Activated CD4-positive, alpha-beta T cell treated with anti-CD3 and anti-CD28 coated beads for 24 hours (primary cell): ENCODE results near the gene STRBP.
A peak's percentile ranks its signal among the peaks of the same experiment; 100 is the strongest.
"Not testable (repeated sequence)": the region's sequence is repeated elsewhere in the genome, so short reads cannot be mapped to it uniquely, and the experiment has no call there.

Experiments used
- DNase-seq, 2 donors: peaks; one replicate each; pipeline ENCODE4 v3.0.0-alpha.2; 2020; ENCODE audit warnings: low read depth in 2 of 2

Gene STRBP

DNA sequence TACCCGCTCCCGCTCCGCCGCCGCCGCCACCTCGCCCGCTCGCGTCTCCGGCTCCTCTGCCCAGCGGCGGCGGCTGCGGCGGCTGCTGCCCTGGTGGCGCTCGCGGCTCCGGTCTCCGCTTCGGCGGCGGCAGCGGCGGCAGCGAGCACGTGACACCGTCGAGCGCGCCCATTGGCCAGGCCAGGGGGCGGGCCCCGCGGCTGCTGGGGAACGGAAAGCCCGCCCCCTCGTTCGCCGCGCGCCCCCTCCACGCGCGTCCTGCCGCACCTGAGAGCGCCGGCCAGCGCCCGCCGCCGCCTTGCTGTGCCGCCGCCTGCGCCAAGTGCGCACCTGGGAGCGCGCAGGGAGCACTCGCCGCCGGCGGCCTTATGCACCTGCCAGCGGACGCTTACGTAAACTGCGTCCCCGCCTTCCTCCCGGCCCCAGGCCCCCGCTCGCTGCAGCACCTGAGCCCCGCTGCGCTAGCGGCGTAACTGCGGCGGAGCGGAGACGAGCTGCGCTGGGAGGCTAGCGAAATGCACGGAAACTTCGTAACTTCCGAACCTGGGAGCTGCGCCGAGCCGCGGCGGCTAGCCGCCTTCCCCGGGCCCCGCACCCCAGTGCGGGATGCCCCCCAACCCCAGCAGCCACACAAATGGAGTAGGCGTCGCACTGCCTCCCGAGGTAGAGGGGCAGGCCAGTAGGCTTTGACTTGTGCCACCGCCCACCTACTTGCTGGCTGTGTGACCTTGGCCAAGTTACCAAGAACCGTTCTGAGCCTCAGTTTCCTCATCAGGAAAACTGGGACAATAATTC, at the start of gene STRBP:
Gene STRBP (minus strand): TSS at position 122 of the 795 bp plus-strand sequence. CDS start 84,452 bp downstream, outside the sequence.
- DNase-seq, result peak; percentile 83 to 89

DNA sequence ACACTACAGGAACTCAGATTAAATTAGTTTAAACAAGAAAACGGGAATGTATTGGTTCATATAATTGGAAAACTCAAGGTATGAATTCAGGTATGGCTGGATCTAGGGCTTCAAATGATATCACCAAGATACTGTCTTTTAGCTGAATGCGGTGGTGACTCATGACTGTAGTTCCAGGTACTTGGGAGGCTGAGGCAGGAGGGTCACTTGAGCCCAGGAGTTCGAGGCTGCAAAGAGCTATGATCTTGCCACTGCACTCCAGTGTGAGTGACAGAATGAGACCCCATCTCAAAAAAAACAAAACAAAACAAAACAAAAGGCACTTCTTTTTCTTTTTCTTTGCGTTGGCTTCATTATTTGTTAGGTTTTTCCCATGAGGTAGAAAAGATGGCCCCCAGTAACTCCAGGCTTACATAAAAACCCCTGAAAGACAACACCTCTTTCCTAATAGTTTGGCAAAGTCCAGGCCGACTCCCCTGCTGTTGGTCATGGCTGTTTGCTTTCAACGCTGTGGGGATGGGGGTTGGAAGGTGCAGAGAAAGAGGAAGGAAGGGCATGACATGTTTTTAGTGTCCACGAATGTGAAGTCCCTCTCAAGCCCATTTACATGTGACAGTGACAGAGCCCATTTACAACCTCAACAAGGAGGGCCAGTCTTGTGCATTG, 47.8 kb upstream of the STRBP start:
- no peak for DNase-seq

DNA sequence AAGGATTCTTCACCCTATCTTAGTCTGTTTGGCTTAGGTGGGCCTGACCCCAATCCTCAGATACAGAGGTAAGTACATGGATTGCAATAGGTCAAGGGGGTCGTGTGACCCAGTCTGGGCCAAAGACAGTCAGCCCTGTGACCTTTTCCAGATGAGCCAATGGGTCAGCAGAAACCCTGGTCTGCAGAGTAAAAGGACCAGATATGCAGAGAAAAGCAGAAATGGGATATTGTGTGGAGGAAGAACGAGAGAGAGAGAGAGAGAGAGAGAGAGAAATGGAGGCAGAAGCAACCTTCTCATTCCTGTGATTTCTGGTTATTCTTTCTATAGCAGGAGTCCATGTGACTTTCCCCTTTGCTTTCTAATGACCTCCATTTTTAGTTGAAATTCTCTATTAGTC, 47.2 kb upstream of the STRBP start:
- DNase-seq, result no peak

DNA sequence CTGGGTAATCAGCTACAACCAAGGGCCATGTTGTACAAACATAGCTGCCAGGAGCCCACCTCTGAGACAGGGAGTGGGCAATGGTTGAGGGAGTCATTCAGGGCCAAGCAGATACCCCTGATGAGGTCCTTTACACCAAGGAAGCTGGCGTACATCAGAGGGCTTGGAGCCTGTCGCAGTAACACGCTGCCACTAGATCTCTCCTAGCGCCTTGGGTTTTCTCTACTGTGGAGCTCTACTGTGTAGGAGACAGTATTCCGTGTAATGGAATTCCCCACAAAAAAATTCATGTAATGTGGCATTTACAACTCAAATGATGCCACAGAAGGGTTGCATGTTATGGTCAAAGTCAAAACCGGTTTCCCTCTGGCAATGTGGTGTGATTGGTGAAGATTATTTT, 46.2 kb upstream of the STRBP start:
- no peak for DNase-seq

DNA sequence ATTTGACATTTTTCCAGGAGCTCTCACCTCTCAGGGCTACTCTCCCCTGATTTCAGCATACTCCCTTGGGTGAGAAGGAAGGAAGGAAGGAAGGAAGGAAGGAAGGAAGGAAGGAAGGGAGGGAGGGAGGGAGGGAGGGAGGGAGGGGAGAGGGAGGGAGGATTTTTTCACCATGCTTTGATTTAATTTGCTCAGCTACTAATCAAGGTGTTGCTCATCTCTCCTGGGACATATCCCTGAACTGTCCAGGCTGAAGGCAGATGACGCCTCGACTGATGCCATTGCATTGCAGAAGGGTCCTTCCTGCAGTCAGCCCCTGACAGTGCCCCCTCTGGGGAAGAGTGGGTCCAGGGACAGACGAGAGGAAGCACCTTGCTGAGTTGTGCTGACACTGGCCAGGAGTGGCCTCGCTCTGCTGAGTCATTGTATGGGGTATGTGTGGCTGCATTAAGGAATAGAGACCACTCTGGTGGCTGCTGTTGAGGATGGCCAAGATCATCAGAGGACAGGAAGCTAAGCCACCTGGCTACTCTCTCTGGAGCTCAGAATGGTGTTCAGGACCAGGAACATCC, 44.0 kb upstream of the STRBP start:
- DNase-seq, result no peak

DNA sequence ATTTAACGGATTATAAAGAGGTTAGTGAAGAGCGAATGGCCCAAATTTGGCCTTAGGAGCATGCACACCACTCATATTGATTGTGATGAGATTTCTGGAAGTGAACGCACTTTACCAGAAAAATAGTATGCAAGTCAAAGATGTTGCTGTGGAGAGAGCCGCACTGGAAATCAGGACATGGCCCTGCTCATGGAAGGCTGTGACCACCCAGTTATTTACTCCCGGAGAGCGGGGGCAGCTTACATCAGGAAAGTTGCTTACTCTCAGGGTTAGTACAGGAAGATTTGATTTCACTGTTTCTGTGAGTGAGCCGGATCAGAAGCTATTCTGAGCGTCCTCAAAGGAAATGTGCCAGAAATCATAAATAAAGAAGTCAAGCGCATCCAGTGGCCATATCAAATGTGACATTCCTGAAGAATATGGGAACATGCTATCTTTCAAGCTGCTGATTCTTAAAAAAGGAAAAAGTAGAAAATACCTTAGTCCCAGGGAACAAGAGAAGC, 42.9 kb upstream of the STRBP start:
- DNase-seq, result no peak

DNA sequence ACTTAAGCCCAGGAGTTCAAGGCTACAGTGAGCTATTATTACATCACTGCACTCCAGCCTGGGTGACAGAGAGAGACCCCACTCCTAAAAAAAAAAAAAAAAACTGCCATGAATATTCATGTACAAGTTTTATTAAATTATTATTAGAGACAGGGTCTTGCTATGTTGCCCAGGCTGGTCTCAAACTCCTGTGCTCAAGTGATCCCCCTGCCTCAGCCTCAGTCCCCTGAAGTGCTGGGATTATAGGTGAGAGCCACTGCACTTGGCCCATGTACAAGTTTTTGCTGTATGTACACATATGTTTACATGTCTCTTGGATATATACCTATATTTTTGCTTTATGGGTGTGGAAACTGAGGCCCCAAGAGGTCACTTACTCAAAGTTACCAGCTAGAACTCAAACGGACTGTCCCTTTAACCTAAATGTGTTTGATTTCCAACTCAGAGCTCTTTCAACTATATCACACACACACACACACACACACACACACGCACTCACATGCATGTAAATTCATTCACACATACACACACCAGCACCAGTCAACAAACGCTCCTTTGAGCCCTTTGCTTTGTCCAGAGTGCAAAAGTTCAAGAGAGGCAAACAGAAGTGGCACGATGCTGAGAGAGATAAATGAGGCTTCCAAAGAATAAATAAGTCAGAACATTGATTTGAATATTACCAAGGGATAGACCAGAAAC, 42.3 kb upstream of the STRBP start:
- no peak for DNase-seq

DNA sequence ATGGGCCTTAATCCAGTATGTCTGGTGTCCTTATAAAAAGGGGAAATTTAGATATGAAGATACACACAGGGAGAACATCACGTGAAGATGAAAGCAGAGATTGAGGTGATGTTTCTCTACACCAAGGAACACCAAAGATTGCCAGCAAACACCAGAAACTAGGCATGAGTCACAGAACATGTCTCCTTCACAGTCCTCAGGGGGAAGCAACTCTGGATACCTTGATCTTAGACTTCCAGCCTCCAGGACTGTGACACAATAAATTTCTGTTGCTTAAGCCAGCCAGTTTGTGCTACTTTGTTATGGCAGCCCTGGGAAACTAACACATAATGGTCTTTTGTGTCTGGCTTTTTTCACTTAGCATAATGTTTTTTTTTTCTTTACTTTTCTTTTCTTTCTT, 41.2 kb upstream of the STRBP start:
- no peak for DNase-seq

DNA sequence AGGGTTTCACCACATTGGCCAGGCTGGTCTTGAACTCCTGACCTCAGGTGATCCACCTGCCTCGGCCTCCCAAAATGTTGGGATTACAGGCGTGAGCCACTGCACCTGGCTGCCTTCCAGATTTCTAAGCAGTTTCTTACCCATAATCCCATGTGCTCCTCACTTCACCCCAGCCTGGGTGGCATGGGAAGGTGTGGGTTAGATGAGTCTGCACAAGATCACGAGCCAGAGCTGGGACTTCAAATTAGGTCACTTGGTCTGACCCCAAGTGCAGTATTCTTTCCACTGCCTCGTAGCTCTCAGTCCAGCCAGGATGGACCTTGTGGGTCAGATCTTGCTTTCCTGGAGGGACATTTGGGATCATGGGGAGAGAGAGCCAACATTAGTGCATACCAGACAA, 37.5 kb upstream of the STRBP start:
- DNase-seq, result no peak

DNA sequence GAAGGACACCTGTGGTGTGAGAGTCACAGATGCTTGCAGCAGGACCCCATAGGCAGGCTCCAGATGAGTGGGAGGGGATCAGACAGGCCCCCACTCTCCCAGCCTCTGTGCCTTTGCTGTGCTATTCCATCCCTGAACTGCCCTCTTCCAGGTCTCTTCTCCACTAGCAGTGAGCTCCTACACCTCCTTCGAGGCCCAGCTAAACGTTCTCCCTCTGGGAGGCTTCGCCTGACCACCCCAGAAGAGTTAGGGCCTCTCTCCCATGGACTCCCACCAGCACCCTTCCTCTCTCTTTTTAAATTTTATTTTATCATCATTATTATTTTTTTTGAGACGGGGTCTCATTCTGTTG, 35.9 kb upstream of the STRBP start:
- DNase-seq, result no peak

DNA sequence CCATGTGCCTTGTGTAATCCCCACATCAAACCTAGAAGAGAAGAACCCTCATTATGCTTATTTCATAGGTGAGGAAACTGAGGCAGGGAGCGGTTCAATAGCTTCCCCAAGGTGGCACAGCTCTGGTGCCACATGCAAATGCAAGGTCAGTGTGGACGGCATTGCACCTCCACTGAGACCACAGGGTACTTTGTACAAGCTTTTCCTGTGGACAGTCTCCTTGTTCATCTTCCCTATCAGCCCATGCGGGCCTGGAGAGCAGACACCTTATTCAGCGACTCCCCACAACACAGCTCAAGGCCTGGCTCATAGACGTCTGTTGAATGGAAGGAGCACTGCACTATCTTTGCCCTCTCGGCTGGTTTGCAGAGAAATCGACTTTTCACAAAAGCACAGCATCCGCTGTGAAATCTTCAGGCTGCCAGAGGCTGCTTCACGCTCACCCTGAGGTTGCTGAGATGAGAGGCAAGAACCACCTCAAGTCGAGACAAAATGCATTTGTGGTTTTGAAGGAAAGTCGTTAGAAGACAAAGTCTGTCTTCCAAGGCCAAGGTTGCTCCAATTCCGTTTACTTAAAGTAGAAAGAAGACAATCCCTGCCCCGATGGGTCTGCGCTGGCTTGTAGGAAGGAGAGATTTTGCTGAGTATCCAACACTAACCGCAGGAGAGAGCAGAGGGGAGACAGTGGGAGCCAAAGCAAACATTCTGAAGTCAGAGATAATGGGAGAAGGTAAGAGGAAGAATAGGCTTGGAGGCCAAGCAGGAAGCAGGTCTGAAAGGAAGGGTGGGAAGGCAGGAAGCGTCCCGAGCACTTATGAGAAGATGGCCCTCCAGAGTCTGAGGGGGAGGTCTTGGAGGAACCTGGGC, 34.2 kb upstream of the STRBP start:
- DNase-seq, result no peak

DNA sequence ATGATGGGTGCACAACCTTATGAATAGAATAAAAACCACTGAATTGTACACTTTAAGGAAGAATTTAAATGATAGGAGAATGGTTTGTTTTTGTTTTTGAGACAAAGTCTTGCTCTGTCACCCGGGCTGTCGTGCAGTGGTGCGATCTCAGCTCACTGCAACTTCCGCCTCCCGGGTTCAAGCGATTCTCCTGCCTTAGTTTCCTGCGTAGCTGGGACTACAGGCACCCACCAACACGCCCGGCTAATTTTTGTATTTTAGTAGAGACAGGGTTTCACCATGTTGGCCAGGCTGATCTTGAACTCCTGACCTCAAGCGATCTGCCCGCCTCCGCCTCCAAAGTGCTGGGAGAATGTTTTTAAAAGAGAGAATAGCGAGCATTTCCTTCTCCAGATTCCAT, 33.5 kb upstream of the STRBP start:
- DNase-seq, result not testable (repeated sequence)

DNA sequence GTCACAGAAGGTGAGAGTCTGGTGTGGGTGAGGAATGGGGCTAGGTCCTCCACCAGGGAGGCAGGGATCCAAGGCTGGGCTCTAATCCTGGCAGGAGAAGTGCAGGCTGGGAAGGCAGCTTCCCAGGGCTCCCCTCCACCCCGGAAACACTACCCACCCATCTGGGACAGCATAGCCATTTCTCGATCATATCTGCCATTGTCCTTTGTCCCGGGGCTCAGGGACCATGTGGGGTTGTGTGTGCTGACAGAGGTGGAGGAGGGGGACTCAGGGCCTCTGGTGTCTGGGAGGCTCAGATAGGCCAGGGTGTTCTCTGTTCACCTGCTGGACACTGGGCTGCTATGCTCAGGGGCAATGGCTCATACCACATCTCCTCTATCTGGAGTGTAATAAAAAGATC, 32.2 kb upstream of the STRBP start:
- DNase-seq, result no peak

DNA sequence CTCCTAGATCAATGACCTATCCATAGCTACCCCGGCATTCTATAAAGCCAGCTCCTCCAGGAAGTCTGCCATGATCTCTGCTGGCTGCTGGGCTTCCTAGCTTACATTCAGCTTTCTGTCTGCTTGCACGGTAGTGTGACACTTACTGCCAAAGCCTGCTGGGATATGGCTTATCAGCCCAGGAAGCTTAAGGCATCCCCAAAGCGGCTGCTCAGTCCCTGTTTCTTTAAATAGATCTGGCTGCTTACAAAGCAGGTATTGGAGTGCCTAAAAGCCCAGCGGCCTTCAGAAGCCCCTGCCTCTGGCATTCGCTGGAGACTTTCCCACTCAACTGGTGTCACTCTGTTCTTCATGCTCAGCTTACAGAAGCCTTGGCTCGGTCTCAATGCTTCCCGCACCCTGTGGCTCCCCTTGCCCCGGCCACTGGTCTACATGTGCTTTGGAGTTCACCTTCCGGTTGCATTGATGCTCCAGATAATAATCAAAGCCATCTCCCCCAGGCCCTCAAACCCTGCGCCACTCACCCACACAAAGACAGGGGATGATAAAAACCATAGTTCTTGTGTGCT, 31.3 kb upstream of the STRBP start:
- DNase-seq, result no peak

DNA sequence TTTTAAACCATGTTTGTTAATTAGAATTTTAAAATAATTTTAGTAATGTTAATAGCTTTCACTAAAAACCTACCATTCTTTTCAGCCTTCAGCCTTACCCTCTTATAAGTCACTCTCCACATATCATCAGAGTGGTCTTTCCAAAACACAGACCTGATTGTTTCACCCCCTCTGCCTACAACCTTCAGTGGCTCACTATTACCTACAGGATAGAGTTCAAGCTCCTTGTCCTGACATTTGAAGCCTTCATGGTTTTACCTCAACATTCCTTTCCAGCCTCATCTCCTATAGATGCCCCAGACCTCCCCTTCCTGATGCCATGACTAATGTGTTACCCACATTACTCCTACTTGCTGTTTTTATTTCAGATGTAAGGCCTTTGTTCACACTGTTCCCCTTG, 27.8 kb upstream of the STRBP start:
- no peak for DNase-seq

DNA sequence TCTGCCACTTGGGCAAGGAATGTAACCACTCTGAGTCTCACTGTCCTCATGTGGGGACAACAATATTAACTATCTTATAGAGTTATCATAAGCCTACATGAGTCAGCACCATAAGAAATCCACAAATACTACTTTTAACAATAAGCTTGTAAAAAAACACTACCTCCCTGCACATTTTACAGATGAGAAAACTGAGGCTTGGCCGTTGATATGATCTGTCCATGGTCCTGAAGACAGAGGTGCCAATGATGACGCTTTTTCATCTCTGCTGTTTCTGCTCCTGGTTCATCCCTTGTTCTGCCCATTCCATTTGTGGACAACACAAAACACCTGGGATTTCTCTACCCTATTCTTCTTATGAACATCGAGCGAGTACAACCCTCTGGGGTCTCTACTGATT, 23.4 kb upstream of the STRBP start:
- no peak for DNase-seq

DNA sequence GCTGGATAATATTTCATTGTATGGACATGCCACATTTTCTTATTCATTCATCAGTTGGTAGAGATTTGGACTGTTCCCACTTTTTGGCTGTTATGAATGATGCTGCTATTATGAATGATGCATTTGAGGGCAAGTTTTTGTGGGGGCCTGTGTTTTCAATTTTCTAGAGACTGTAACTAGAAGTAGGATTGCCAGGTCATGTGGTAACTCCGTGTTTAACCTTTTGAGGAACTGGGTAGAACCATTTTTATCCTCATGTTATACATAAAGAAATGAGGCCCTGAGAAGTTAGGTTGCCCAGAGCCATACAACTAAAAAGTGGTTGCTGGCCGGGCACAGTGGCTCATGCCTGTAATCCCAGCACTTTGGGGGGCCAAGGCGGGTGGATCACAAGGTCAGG, 22.4 kb upstream of the STRBP start:
- DNase-seq, result no peak

DNA sequence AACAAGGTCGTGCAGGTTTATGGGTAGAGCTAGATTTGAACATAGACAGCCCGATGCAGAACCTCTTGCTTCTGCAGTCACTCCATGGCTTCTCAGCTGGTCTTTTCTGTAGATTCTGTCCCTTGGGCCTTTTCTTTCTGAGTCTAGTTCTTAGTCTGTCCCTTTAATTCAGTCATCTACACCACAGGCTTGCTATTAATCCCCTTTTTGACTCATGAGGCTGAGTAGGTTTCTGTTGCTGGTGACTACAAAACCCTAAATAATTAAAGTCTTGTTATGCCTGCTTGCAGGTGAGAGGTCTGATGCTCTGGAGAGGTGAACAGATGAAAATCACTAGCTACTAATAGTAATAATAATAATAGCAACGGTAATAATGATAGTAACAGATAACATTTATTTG, 19.3 kb upstream of the STRBP start:
- no peak for DNase-seq

DNA sequence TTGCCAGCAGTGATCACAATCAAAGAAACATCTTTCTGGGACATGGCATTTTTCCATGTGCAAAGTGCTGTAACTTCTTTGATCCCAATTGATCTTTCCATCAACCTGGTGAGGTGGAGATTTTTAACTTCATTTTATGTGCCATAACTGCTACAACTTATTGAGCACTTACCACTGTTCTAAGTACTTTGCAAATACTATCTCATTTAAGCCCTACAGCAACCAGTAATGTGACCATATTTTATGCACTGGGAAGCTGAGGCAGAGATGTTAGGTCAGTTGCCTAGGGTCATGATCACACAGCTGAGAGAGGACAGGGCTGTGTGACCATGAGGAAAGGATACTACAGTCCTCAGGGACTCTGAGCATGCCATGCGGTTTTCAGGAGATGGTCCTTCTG, 17.9 kb upstream of the STRBP start:
- DNase-seq, result no peak

DNA sequence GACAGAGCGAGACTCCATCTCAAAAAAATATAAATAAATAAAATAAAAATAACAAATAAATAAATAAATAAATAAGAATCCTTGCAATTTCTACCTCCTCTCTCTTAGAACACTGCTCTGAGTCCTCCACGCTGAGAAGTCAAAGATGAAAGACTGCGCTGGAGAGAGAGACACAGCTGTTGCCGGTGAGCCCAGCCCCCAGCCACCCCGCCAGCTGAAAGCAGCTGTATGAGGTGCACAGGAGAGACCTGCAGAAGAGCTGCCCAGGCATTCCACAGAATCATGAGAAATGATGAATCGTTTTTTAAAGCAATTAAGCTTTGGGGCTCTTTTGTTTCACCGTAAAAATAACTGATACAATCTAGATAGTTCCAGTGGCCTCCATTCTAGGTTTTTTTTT, 16.3 kb upstream of the STRBP start:
- DNase-seq, result no peak

DNA sequence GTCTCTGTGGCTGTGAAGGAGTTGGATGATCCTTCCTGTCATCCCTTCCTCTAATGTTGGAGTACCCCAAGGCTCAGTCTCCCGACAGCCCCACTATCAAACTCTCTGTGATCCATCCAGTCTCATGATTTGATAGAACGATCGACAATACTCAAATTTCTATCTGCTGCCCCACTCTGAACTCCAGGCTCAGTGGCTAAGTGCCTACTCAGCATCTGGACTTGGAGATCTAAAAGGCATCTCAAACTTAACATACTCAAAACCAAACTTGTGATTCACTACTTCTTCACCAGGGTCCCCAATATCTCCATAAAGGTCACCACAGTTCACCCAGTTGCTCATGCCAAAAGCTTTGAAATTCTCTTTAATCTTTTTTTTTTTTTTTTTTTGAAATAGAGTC, 15.1 kb upstream of the STRBP start:
- DNase-seq, result no peak
